HepG2 (cell line): Measurements from ENCODE around the gene SLC36A1.

Experiments
- ELF1 ChIP-seq: sonication (generic); formaldehyde crosslinking; IDR thresholded peaks from 2 replicates; pipeline ENCODE4 v1.4.0; 2020; ENCODE audit warnings: missing genetic modification reagents
- EZH2 ChIP-seq: conservative IDR thresholded peaks from 2 replicates; pipeline ENCODE4 v1.6.1; 2012; ENCODE audit warnings: mild to moderate bottlenecking, low read depth, low read length, moderate library complexity
- POLR2AphosphoS5 ChIP-seq: IDR thresholded peaks from 2 replicates; pipeline ENCODE4 v1.6.1; 2012; ENCODE audit warnings: low read depth, low read length
- PRPF4 ChIP-seq: fragments of 200-400 bp; formaldehyde crosslinking; IDR thresholded peaks from 2 replicates; pipeline ENCODE4 v1.6.1; 2016; ENCODE audit warnings: low read length, low read depth; ENCODE audit not compliant: poor library complexity, severe bottlenecking
- ZNF124 ChIP-seq: sonication (generic); formaldehyde crosslinking; IDR thresholded peaks from 2 replicates; pipeline ENCODE4 v1.4.0; 2020; ENCODE audit warnings: missing genetic modification reagents
- ZNF547 ChIP-seq: sonication (generic); formaldehyde crosslinking; IDR thresholded peaks from 2 replicates; pipeline ENCODE4 v1.5.1; 2020; ENCODE audit warnings: mild to moderate bottlenecking, missing genetic modification reagents
- ZNF670 ChIP-seq: sonication (generic); formaldehyde crosslinking; IDR thresholded peaks from 2 replicates; pipeline ENCODE4 v1.8.0; 2022; ENCODE audit warnings: mild to moderate bottlenecking, missing genetic modification reagents, borderline replicate concordance
- ZSCAN29 ChIP-seq: sonication (generic); formaldehyde crosslinking; conservative IDR thresholded peaks from 2 replicates; pipeline ENCODE4 v1.4.0; 2020; ENCODE audit warnings: mild to moderate bottlenecking, missing genetic modification reagents
- TF ChIP-seq, protein P1 (sequence below), 2 experiments: sonication (generic) in 1 of 2; formaldehyde crosslinking in 1 of 2; IDR thresholded peaks; 2 replicates each; pipeline versions ENCODE4 v1.5.1 to v1.6.1; 2011 to 2020; ENCODE audit warnings: borderline replicate concordance in 1 of 2, low read depth in 1 of 2, low read length in 1 of 2, mild to moderate bottlenecking in 1 of 2, missing genetic modification reagents in 1 of 2, moderate library complexity in 1 of 2
- TF ChIP-seq, protein P2 (sequence below): sonication (generic); formaldehyde crosslinking; IDR thresholded peaks from 2 replicates; pipeline ENCODE4 v1.5.0; 2020; ENCODE audit warnings: mild to moderate bottlenecking, missing genetic modification reagents, moderate library complexity

- TF ChIP-seq ELF1 (CRISPR knock-in tag) (no peak), POLR2AphosphoS5 (no peak), EZH2 (no peak), ZSCAN29 (CRISPR knock-in tag) (no peak), ZNF670 (no peak), ZNF124 (CRISPR knock-in tag) (no peak), PRPF4 (no peak), ZNF547 (CRISPR knock-in tag) (no peak)
- TF ChIP-seq, protein P1, sequence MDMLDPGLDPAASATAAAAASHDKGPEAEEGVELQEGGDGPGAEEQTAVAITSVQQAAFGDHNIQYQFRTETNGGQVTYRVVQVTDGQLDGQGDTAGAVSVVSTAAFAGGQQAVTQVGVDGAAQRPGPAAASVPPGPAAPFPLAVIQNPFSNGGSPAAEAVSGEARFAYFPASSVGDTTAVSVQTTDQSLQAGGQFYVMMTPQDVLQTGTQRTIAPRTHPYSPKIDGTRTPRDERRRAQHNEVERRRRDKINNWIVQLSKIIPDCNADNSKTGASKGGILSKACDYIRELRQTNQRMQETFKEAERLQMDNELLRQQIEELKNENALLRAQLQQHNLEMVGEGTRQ (IDR thresholded peaks at IDR 0.05; ENCODE audit: low read depth, low read length) = no peak
- TF ChIP-seq, protein P1 (CRISPR knock-in tag; IDR thresholded peaks at IDR 0.05; ENCODE audit: borderline replicate concordance) = no peak
- TF ChIP-seq, protein P2, sequence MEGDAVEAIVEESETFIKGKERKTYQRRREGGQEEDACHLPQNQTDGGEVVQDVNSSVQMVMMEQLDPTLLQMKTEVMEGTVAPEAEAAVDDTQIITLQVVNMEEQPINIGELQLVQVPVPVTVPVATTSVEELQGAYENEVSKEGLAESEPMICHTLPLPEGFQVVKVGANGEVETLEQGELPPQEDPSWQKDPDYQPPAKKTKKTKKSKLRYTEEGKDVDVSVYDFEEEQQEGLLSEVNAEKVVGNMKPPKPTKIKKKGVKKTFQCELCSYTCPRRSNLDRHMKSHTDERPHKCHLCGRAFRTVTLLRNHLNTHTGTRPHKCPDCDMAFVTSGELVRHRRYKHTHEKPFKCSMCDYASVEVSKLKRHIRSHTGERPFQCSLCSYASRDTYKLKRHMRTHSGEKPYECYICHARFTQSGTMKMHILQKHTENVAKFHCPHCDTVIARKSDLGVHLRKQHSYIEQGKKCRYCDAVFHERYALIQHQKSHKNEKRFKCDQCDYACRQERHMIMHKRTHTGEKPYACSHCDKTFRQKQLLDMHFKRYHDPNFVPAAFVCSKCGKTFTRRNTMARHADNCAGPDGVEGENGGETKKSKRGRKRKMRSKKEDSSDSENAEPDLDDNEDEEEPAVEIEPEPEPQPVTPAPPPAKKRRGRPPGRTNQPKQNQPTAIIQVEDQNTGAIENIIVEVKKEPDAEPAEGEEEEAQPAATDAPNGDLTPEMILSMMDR (CRISPR knock-in tag) = no peak
Measured at GRCh38 chr5:151504006-151504405, 56.6 kb downstream of the SLC36A1 start.
